HT-29 (cell line): ENCODE measurements around the gene SAMD14. TPM values are rescaled to one million over a fixed set of nuclear protein-coding genes. Genes with fewer than 3 reads are reported as not detected.

Source experiments
- DNase-seq: peaks from one replicate; pipeline ENCODE4 v3.0.0-alpha.2; 2015; ENCODE audit warnings: low spot score
- total RNA-seq: library from RNA; depleted of rRNA; stranded (reverse); fragments of >200 nt; shearing (Covaris generic); gene quantifications from 2 replicates; pipeline ENCODE4 v1.2.3, GENCODE V29; 2014

SAMD14 gene
- total RNA-seq, 1 experiment from 2014 or later: 3.4 TPM

DNA sequence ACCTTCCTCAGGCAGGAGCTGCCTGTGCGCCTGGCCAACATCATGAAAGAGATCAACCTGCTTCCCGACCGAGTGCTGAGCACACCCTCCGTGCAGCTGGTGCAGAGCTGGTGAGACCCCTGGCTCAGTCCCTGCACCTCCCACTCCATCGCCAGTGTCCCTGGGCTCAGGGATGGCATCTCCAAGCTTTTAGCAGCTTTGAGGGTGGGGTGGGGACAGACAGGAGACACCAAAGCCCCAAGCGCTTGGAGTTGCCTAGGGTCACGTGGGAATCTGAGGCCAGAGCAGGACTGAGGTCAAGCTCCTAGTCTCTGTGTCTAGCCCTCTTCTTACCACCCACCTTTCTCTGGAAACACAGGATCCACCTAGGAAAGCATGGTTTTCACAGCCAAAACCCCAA lies 32.5 kb downstream of the SAMD14 start:
- no peak for DNase-seq

DNA sequence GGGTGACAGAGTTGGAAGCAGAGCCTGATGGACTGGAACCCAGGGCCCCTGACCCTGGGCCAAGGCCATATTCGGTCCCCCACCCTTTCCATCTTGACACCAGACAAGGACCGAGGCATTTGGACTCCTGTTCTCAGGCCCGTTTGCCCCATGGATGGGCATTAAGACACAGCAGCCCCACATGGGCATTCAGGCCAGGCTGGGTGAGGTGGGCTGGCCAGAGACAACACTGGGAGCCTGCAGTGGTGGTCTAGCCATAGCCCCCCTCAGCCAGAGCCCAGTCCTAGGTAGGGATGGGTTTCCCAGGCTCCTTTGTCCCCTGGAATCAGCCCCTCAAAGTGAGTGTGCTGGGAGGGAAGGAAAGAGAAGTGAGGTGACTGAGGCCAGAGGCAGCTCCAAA lies 33.2 kb downstream of the SAMD14 start:
- DNase-seq: no peak

DNA sequence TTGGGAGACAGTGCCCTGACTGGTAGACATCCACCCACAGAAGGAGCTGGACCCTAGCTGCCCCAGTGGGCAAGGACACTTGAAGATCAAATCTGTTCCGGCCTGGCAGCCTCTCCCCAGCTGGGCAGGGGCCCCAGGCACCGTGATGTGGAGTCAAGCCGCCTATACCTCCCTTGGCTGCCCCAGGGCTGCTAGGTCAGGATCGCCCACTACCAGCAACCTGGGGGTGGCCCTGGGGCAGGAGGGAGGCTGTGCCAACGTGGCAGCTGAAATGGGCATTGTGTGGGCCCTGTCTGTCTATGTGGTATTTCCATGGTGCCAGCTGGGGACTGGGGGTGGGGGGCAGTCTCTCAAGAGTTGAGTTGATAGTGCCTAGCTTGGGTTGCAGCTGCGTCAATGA lies 33.9 kb downstream of the SAMD14 start:
- no peak for DNase-seq

DNA sequence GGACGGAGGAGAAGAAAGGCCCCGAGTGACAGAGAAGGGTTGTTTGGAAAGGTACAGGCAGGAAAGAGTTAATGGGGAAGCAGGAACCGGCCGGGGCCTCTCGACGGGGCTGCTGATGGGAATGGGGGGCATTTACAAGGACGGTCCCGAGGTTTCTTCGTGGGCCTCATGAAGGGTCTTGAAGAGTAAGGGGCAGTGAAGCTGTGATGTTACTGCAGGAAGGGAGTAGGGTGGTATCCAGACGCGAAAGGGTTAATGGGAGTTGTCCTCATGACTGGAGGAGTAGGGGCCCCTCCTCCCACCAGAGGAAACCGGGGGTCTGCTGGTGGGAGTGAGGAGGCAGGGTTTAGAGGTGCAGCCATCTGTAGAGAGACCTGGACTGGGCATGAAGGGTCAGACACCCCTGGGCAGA lies 34.3 kb downstream of the SAMD14 start:
- DNase-seq: no peak

DNA sequence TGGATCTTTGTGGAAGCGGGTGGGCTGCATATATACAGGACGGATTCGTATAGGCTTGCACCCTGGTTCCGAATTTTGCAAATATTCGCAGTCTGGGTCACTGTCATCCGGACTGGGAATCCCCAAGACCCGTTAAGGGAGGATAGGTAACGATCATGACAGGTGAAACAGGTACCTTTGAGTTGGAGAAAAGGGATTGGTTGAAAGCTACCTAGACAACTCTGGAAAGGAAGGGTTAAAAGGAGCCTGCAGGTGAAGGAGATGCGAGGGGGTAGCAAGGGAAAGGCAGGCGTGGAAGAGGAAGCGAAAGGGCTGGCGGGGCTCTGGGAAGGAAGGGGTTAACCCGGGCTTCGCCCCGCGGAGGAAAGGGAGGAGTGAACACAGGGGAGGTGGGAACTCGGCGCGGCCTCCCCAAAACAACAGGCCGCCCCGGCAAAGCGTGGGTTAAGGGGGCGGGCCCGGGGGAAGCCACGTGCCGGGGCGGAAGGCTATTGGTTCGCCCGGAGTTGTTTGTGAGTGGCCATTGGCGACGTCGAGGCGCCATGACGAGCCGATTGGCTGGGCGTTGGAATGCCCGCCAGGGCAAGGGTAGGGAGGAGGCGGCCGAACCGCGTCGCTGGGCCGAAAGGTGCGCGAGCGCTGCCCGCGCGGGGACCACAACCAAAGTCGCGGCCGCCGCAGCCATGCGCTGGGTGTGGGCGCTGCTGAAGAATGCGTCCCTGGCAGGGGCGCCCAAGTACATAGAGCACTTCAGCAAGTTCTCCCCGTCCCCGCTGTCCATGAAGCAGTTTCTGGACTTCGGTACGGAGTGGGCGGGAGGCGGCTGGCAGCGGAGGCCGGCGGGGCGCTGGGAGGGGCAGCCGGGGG lies 35.0 kb downstream of the SAMD14 start, which contains the start of gene PDK2:
Gene PDK2, plus strand, starts transcription at position 599 of the 867 bp plus-strand sequence. Its CDS starts 85 bp downstream, at position 684.
- peak; percentile 95 for DNase-seq

DNA sequence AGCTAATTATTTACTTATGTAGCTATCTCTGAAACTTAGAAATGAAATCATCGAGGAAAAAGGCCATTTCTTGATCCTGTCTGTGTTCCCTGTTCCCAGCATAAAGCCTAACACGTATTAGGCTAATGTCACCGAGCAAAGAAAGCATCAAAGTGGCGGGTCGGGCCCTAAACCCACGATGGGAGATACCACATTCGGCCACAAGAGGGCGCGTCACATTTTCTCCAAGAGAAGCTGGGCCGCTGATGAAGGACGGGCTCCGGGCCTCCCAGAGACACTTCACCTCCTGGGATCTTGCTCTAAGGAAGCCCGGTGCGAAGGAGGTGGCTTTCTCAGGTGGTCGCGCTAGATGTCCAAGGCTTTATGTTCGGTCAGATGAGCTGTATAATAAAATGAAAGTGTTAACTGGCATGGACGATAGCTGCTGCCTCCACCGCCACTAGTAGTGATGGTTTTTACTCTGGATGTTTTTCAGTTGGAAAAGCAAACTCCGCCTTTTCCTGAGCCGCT lies 35.7 kb downstream of the SAMD14 start:
- peak; percentile 96 for DNase-seq

DNA sequence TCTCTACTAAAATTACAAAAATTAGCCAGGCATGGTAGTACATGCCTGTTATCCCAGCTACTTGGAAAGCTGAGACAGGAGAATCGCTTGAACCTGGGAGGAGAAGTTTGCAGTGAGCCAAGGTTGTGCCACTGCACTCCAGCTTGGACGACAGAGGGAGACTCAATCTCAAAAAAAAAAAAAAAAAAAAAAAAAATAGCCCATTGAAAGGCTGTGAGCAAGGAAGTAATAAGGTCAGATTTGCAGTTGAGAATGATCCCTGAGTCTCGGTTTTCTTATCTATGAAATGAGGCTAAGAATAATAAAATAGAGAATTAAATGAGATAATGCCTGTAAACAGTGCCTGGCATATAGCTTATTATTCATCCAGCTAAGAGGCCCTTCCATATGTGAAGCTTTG lies 36.2 kb downstream of the SAMD14 start:
- no peak for DNase-seq

DNA sequence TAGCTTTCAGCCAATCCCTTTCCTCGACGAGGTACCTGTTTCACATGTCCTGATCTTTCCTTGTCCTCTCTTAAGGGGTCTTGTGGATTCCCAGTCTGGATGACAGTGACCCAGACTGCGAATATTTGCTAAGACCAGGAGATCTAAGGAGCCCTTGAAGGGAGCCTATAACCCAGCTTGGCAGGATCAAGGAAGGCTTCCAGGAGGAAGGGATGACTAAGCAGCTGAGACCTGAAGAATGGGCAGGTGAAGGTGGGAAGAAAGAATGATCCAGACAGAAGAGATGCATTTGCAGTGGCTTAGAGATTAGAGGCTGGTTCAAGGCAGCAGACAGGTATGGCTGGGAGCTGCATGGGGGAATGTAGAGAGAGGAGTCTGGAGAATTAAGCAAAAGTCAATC lies 36.7 kb downstream of the SAMD14 start:
- DNase-seq: no peak

DNA sequence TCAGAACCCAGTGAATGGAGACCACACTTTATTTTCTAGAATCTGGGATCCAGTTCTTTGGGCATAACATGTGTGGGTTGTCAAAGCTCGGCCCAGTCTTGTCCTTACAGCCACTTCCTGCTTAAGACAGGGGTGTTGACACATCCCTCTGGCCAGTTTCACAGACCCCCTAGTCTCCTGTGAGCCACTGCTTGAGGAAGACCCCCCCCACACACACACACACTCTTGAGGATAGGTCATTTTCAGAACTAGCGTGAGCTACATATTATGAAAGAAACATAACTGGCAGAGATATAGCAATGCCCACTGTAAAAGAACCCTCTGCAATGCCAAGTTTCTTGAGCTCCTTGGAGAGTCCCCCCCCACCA lies 38.1 kb downstream of the SAMD14 start:
- no peak for DNase-seq

DNA sequence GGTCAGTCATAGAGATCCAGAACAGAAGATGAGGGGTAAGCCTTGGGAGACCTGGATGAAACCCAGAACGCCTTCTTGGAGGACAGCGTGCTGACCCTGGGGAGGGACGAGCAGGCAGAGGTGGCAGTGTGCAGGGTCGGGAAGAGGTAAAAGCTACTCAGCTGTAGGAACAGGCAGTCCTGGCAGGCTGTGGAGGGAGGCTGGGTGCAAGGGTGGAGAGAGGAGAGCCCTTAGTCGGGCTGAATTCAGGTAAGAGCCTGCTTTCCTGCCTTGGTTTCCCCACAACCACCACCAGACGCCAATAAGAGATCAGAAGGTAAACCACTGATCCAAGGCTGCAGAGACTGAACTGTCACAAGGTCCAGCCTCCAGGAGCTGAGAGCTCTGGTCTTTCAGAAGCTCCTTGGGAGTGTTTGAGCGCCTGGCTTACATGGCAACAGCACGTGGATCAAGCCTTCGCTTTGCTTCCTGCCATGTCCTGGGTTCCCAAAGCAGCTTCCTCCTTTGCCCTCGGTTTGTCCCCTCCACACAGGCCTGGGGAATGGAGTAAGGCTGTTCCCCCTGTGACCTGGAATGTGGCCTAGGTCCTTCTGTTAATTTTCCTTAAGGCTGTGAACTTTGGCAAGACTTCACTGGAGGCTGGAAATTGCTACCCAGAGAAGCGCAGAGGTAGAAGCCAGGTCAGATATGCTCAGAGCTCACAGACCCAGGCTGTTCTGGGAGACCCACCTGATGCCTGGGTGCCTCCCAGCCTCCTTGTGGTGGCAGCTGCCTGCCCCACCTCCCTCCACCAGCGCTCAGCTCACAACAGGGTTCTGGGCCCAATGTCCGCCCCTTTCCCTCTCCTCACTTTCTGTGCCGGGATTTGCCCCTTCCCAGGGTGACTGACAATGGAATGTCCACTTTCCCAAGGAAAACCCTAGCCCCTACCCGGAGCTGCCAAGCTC lies 38.7 kb downstream of the SAMD14 start:
- DNase-seq: no peak

DNA sequence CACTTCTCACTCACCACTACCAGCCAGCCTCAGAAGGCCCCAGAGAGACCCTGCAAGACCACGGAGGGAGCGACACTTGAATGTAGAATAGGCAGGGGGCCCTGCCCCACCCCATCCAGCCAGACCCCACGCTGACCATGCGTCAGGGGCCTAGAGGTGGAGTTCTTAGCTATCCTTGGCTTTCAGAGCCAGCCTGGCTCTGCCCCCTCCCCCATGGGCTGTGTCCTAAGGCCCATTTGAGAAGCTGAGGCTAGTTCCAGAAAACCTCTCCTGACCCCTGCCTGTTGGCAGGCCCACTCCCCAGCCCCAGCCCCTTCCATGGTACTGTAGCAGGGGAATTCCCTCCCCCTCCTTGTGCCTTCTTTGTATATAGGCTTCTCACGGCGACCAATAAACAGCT lies 39.9 kb downstream of the SAMD14 start:
- DNase-seq: no peak

DNA sequence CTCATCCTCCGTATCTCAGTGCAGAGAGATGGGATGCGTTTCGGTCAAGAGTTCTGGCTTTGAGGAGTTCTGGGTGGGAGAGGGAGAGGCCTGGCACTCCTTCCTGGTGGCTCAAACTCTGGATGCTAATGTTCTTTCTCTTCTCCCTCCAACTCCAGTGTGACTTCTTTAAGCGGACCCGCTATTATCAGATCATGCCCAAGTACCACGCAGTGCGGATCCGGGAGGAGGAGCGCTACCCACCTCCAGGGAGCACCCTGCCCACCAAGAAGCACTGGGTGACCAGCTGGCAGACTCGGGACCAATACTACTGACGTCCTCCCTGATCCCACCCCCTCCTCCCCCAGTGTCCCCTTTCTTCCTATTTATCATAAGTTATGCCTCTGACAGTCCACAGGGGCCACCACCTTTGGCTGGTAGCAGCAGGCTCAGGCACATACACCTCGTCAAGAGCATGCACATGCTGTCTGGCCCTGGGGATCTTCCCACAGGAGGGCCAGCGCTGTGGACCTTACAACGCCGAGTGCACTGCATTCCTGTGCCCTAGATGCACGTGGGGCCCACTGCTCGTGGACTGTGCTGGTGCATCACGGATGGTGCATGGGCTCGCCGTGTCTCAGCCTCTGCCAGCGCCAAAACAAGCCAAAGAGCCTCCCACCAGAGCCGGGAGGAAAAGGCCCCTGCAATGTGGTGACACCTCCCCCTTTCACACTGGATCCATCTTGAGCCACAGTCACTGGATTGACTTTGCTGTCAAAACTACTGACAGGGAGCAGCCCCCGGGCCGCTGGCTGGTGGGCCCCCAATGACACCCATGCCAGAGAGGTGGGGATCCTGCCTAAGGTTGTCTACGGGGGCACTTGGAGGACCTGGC lies 40.8 kb downstream of the SAMD14 start:
- DNase-seq: no peak

DNA sequence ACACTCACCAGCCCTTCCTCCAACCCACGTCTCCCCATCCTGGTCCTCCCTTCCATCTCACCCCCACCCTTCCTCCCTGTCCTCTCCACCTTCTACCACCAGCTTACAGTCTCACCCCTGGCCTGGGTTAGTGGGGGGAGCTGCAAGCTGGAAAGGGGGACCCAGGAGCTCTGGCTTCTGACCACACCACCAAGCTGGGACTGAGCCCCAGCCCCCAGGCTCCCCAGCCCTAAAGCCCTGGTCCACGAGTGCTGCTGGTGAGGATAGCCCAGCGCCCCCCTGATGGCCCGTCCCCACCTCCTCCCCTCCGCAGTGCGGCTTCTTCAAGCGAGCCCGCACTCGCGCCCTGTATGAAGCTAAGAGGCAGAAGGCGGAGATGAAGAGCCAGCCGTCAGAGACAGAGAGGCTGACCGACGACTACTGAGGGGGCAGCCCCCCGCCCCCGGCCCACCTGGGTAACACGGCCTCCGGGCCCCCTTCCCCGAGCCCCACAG lies 42.0 kb downstream of the SAMD14 start:
- no peak for DNase-seq

DNA sequence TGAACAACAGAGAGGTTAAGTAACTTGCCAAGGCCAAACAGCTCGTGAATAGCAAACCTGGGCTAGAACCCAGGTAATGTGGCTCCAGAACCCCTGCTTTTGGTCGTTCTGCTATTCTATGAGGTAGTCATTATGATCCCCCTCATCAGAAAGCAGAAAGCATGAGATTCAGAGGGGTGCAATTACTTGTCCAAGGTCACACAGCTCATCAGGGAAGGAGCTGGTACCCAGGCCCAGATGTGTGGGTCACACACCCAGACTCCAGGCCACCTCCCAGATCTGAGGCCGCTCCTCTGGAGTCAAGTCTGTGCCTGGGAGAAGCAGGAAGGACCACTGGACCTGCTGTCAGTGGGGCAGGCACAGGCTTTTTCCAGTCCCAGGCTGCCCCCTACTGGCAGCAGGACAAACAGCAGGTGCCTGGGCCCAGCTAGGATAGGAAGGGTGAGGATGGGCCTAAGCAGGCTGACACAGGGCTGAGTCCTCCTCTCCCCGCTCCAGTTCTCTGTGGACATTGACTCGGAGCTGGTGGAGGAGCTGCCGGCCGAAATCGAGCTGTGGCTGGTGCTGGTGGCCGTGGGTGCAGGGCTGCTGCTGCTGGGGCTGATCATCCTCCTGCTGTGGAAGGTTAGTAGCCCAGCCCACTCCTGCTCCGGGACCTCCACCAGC lies 42.6 kb downstream of the SAMD14 start:
- DNase-seq: peak; percentile 81

DNA sequence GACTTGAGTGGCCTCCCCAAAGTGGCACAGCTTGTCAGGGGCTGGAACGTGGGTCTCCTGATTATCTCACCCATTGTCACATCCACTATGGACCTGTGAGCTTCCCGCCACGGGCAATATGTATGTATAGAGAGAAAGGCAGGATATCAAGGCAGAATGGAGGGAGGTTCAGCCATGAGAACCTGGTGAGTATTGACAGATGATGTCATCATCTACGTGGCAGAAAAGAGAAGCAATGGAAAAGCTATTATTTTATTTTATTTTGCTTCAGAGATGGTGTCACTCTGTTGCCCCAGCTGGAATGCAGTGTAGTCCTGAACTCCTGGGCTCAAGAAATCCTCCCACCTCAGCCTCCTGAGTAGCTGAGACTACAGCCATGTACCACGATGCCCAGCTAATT lies 48.2 kb downstream of the SAMD14 start:
- no peak for DNase-seq

DNA sequence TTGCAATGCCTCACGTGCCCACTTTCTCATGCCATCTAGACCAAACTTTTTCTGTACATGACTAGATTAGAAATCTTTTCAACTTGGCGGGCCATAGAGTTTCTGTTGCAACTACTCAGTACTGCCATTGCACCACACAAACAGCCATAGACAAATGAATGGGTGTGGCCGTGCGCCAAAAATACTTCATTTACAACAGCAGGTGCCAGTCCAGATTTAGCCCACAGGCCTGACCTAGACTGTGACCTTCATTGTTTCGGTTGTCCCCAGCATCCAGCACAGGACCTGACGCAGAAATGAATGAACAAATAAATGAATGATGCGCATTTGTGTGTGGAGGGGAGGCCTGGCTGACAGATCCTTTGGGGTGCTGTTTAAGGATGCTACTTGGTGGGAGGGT lies 49.1 kb downstream of the SAMD14 start:
- DNase-seq: no peak

DNA sequence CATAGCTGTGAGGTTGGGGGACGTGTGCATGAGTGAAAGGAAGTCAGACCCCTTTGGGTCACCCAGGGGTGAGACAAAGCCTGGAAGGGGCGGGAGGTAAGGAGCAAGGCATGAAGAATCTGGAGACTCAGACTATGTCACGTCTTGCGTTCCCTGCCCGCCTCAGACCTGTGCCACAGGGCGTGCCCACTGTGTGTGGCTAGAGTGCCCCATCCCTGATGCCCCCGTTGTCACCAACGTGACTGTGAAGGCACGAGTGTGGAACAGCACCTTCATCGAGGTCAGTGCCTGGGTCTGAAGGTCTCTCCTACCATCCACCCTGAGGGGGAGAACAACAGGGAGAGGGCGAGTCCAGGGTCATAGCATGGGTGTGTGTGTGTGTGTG lies 49.9 kb downstream of the SAMD14 start:
- no peak for DNase-seq

DNA sequence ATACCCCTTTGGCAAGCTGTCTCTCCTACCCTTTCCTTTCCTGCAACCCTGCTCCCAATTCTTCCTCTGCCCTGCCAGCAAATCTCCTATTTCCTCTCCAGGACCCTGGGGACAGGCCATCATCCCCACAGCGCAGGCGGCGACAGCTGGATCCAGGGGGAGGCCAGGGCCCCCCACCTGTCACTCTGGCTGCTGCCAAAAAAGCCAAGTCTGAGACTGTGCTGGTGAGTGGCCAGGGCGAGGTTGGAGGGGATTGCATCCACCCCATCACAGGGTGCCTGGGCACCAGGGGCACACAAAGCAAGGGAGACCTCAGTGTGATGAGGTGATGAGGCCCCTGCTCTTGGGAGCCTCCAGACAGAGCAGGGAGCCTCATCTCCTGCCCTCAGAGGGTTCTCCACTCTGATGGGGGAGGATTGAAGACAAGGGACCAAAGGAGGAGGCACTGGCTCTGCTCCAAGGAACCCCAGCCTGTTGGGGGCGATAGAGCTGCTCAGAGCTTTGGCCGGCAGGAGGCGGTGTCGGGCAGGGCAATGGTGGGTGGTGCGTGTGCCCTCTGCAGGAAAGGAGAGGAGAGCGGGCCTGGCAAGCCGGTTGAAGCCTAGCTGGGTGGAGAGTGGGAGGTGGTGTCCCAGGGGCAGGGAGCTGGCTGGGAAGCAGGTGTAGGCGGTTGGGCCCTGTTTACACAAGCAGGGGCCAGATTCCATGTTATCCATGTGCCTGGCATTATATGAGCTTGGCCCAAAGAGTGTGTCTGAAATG lies 50.4 kb downstream of the SAMD14 start:
- DNase-seq: peak; percentile 83

DNA sequence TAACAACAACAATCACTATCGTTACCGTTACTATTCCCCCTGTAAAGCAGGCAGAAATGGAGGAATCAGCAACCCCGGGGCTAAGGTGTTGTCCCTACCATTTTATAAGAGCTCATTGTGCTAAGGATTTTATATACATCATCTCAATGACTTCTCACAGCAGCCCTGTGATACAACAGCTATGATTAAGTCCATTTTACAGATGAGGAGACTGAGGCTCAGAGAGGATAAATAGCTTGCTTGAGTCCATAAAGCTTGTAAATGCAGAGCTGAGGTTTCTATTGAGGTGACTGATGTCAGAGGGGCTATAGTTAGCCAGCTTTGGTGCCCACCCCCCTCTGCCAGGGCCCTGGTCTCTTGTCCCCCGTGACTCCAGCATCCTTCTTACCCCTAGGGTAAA lies 51.5 kb downstream of the SAMD14 start:
- no peak for DNase-seq
